ENCODE data around the gene TBX15. TPM values are rescaled to one million over a fixed set of nuclear protein-coding genes. Genes with fewer than 3 reads are reported as not detected.

Gene TBX15
- total RNA-seq, 1 donor from 2014 or later = not detected

DNA sequence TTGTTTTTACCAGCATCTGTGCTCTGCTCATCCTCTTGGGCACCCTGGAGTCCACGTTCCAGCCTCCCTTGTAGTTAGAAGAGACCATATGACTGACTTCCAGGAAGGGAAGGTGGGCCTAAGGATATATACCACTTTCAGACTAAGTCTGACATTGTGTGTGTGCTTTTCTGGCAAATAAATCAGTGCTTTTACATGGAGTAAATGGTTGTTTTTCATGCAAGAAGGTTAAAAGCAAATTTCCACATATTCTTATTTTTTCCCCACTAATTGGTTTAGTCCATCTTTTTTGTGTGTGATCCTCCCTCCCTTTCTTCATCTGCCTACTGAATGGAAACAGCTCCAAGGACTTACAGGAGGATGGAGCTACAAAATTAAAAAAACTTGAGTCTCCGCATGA, 119.8 kb downstream of the TBX15 start:
- no peak for DNase-seq
- H3K9me3 Mint-ChIP-seq = no peaks in the 10 kb centered on the region
- no peaks in the 10 kb centered on the region for H3K27me3 Mint-ChIP-seq
- no peaks in the 10 kb centered on the region for H3K36me3 Mint-ChIP-seq (ENCODE audit: low read depth)
- no peaks in the 10 kb centered on the region for H3K4me1 Mint-ChIP-seq
- intact Hi-C loops (cut with micrococcal nuclease) = no loop called here
- no peak overlapping the region for H3K27ac Mint-ChIP-seq
- no peak overlapping the region for H3K4me3 Mint-ChIP-seq

- no peak for DNase-seq
- intact Hi-C loops (cut with micrococcal nuclease) = no loop called here
Measured at GRCh38 chr1:118866330-118866729, 121.8 kb downstream of the TBX15 start.

DNA sequence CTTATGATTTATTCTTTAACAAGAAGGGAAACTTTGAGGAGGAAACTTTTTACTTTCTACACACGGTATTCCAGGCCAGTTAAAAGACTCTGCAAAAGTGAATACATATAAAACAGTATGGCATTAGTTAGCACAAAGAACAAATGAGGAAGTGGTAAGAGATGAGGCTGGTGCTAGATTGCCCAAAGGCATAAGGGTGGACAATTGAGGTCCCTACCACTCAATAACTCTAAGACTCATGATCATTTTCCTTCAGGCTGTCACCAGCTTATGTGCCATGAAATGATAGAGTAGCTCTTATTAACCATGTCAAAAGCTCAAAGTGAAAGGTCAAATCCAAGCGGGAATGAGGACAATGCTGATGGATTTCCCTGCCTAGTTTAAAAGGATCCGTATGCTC, 124.5 kb downstream of the TBX15 start:
- DNase-seq = no peak
- H3K36me3 Mint-ChIP-seq (ENCODE audit: low read depth) = no peaks in the 10 kb centered on the region
- intact Hi-C loops (cut with micrococcal nuclease) = no loop called here
- H3K4me1 Mint-ChIP-seq = no peaks in the 10 kb centered on the region
- H3K27me3 Mint-ChIP-seq = no peaks in the 10 kb centered on the region
- no peaks in the 10 kb centered on the region for H3K9me3 Mint-ChIP-seq
- no peak overlapping the region for H3K4me3 Mint-ChIP-seq
- H3K27ac Mint-ChIP-seq = no peak overlapping the region

More at GRCh38 chr1:118866330-118866729, 121.8 kb downstream of the TBX15 start:
- Mint-ChIP-seq H3K27me3 (no peaks in the 10 kb centered on the region), H3K27ac (no peak overlapping the region), H3K4me3 (no peak overlapping the region), H3K4me1 (no peaks in the 10 kb centered on the region), H3K9me3 (no peaks in the 10 kb centered on the region), H3K36me3 (ENCODE audit: low read depth) (no peaks in the 10 kb centered on the region)

- intact Hi-C loops (cut with micrococcal nuclease) = no loop called here
- no peaks in the 10 kb centered on the region for H3K4me1 Mint-ChIP-seq
- no peak overlapping the region for H3K4me3 Mint-ChIP-seq
- no peaks in the 10 kb centered on the region for H3K9me3 Mint-ChIP-seq
- no peaks in the 10 kb centered on the region for H3K36me3 Mint-ChIP-seq (ENCODE audit: low read depth)
- H3K27ac Mint-ChIP-seq = no peak overlapping the region
- H3K27me3 Mint-ChIP-seq = no peaks in the 10 kb centered on the region
- no peak for DNase-seq
Measured at GRCh38 chr1:118862755-118863154, 125.4 kb downstream of the TBX15 start.

- DNase-seq = no peak
- Mint-ChIP-seq H3K9me3 (no peaks in the 10 kb centered on the region), H3K4me3 (no peak overlapping the region), H3K27me3 (no peaks in the 10 kb centered on the region), H3K36me3 (ENCODE audit: low read depth) (no peaks in the 10 kb centered on the region), H3K27ac (no peak overlapping the region), H3K4me1 (no peaks in the 10 kb centered on the region)
- intact Hi-C loops (cut with micrococcal nuclease) = no loop called here
Measured at GRCh38 chr1:118861216-118861615, 126.9 kb downstream of the TBX15 start.

DNA sequence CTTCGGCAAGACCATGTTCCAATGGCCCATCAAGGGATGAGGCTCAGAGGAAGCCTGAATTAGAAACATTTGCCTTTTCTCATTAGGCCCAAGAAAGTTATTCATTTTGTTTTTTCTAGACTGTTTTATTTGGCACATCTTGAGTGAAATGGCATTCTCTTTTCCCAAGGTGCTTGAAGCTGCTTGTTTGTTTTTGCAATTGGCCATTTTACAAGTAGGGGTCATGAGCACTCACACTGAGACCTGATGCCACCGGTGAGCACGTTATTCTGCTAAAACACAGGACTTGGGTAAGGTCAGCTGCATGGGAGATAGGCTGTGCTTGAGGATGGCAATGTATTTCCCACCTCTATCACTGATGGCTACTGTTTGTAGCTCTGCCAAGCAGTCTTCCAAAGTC, 128.1 kb downstream of the TBX15 start:
- intact Hi-C loops (cut with micrococcal nuclease) = no loop called here

GRCh38 chr1:118846443-118846842, 141.7 kb downstream of the TBX15 start:
- H3K27ac Mint-ChIP-seq = no peak overlapping the region
- H3K4me1 Mint-ChIP-seq = no peaks in the 10 kb centered on the region
- no peaks in the 10 kb centered on the region for H3K36me3 Mint-ChIP-seq (ENCODE audit: low read depth)
- H3K4me3 Mint-ChIP-seq = no peak overlapping the region
- H3K9me3 Mint-ChIP-seq = peaks cover 6% of the 10 kb centered on the region
- intact Hi-C loops (cut with micrococcal nuclease) = no loop called here
- DNase-seq = no peak
- H3K27me3 Mint-ChIP-seq = no peaks in the 10 kb centered on the region

More for the DNA sequence above, 128.1 kb downstream of the TBX15 start:
- Mint-ChIP-seq H3K36me3 (ENCODE audit: low read depth) (no peaks in the 10 kb centered on the region), H3K27me3 (no peaks in the 10 kb centered on the region), H3K4me3 (no peak overlapping the region), H3K27ac (no peak overlapping the region), H3K4me1 (no peaks in the 10 kb centered on the region), H3K9me3 (no peaks in the 10 kb centered on the region)
- no peak for DNase-seq

DNA sequence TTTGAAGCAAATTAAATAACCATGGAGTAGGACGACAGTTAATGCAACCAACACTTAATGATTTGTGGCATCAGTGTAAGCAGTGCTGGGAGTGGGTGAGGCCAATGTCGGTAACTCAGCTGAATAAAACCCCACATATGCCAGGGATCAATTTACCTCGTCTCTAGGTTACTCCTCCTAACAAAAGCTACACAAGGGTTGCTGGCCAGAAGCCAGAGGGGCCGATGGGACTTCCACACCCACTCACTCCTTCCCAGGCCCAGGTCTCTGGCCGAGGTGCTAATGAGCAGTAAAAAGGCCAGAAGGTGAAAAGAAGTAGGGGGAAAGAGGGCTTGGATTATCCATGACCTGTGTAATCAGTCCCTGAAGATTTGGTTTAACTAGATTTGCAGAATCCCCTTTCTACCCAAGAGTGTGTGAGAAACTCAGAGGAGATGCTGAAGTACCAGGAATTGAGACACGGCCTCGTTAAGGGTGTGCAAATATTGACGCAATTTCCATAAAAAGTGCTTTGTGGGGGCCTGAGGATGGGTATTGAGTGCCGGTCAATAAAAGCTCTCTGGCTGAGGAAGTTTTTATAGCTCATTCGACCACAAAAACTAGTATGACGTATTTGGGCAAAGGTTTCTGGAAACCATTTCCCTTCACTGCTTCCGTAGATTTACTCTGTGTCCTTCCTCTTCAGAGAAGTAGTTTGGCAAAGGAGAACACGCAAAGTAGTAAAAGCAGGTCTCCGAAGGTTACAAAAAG, 145.5 kb downstream of the TBX15 start:
- H3K36me3 Mint-ChIP-seq (ENCODE audit: low read depth) = no peaks in the 10 kb centered on the region
- no peaks in the 10 kb centered on the region for H3K4me1 Mint-ChIP-seq
- H3K9me3 Mint-ChIP-seq = no peaks in the 10 kb centered on the region
- H3K27ac Mint-ChIP-seq = no peak overlapping the region
- no peak for DNase-seq
- no peaks in the 10 kb centered on the region for H3K27me3 Mint-ChIP-seq
- H3K4me3 Mint-ChIP-seq = no peak overlapping the region
- intact Hi-C loops (cut with micrococcal nuclease) = no loop called here

DNA sequence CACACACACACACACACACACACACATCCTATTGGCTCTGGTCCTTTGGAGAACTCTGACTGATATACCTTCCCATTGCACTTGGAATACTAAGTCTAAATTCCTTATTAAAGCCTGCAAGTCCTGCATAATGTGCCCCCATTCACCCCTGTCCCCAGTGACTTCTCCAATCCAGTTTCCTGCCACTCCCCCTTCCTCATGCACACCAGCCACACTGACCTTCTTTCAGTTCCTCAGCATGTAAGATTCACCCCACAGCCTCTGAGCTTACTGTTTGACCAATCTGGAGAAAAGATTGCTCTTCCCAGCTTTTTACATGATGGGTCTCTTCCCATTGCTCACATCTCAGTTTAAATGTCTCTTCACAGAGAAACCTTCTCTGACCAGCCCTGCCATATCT, 146.6 kb downstream of the TBX15 start:
- no peak overlapping the region for H3K4me3 Mint-ChIP-seq
- H3K4me1 Mint-ChIP-seq = no peaks in the 10 kb centered on the region
- H3K27me3 Mint-ChIP-seq = no peaks in the 10 kb centered on the region
- no peaks in the 10 kb centered on the region for H3K36me3 Mint-ChIP-seq (ENCODE audit: low read depth)
- no peaks in the 10 kb centered on the region for H3K9me3 Mint-ChIP-seq
- no peak overlapping the region for H3K27ac Mint-ChIP-seq
- intact Hi-C loops (cut with micrococcal nuclease) = no loop called here
- DNase-seq = no peak

Other genes starting within 250 kb of the TBX15 start
- 20.2 and 21.5 TPM in 2 replicates for gene WARS2, start 152.3 kb upstream of the TBX15 start, total RNA-seq

All from activated CD4-positive, alpha-beta T cell treated with anti-CD3 and anti-CD28 coated beads, Interleukin-2, amount 10 ng/mL, durations not matched to agents 24 days and 14 days (primary cell).